HepG2 (cell line): ENCODE measurements around the gene BAHCC1. TPM values are rescaled to one million over a fixed set of nuclear protein-coding genes. Genes with fewer than 3 reads are reported as not detected.
A peak's percentile ranks its signal among the peaks of the same experiment; 100 is the strongest.

ENCODE experiments used
- AGO2 ChIP-seq: fragments of 200-400 bp; formaldehyde crosslinking; optimal IDR thresholded peaks from 2 replicates; pipeline ENCODE3; 2017; ENCODE audit warnings: mild to moderate bottlenecking, low read depth, low read length, moderate library complexity
- FOXK2 ChIP-seq: fragments of 450-650 bp; IDR thresholded peaks from 2 replicates; pipeline ENCODE4 v1.6.1; 2016
- MAFG ChIP-seq: sonication (generic); formaldehyde crosslinking; IDR thresholded peaks from 2 replicates; pipeline ENCODE4 v1.5.1; 2020; ENCODE audit warnings: mild to moderate bottlenecking, missing genetic modification reagents
- PAF1 ChIP-seq: IDR thresholded peaks from 2 replicates; pipeline ENCODE4 v1.6.1; 2016; ENCODE audit warnings: missing genetic modification reagents, missing compliant biosample characterization
- PAX8 ChIP-seq: sonication (generic); formaldehyde crosslinking; IDR thresholded peaks from 2 replicates; pipeline ENCODE4 v1.8.0; 2022; ENCODE audit warnings: mild to moderate bottlenecking, missing genetic modification reagents, borderline replicate concordance
- SRSF4 ChIP-seq: fragments of 200-400 bp; formaldehyde crosslinking; IDR thresholded peaks from one replicate; pipeline ENCODE4 v1.6.1; 2018; ENCODE audit warnings: mild to moderate bottlenecking, low read depth, low read length, moderate library complexity; ENCODE audit not compliant: poor library complexity, severe bottlenecking
- YY1 ChIP-seq: IDR thresholded peaks from 2 replicates; pipeline ENCODE4 v1.6.1; 2011; ENCODE audit warnings: low read length, low read depth, moderate library complexity, mild to moderate bottlenecking; ENCODE audit not compliant: insufficient read depth, insufficient replicate concordance
- ZFY ChIP-seq: sonication (generic); formaldehyde crosslinking; IDR thresholded peaks from 2 replicates; pipeline ENCODE4 v1.4.0; 2020; ENCODE audit warnings: missing genetic modification reagents
- ZNF274 ChIP-seq: sonication (generic); formaldehyde crosslinking; IDR thresholded peaks from 2 replicates; pipeline ENCODE4 v1.5.1; 2020; ENCODE audit warnings: mild to moderate bottlenecking, missing genetic modification reagents
- ZNF766 ChIP-seq: sonication (generic); formaldehyde crosslinking; IDR thresholded peaks from 2 replicates; pipeline ENCODE4 v1.5.0; 2020; ENCODE audit warnings: missing genetic modification reagents, borderline replicate concordance
- polyA plus RNA-seq, 8 experiments: library from polyadenylated mRNA; depleted of rRNA in 3 of 8; stranded (reverse) in 7 of 8; unstranded in 1 of 8; fragments of >200 nt; fragmentation: Illumina TruSeq in 4 of 8; extraction: Trizol in 4 of 8; gene quantifications; 2 replicates each; pipeline versions ENCODE4 v1.2.1 to v1.2.3, GENCODE V29; 2011 to 2016; ENCODE audit warnings: low read depth in 4 of 8, missing spikeins in 1 of 8, mixed read lengths in 1 of 8; ENCODE audit not compliant: insufficient read depth in 1 of 8
- total RNA-seq, 5 experiments: library from RNA; depleted of rRNA; stranded (reverse); fragments of >200 nt; fragmentation: Illumina TruSeq; extraction: Trizol; gene quantifications; 2 replicates each; pipeline ENCODE4 v1.2.3, GENCODE V29; 2016; ENCODE audit warnings: low read depth in 1 of 5
- TF ChIP-seq, protein P1 (sequence below): sonication (generic); formaldehyde crosslinking; IDR thresholded peaks from 2 replicates; pipeline ENCODE4 v1.4.0; 2020; ENCODE audit warnings: missing genetic modification reagents, borderline replicate concordance
- TF ChIP-seq, protein P2 (sequence below): sonication (generic); formaldehyde crosslinking; IDR thresholded peaks from 2 replicates; pipeline ENCODE4 v1.5.1; 2020; ENCODE audit warnings: missing genetic modification reagents, mild to moderate bottlenecking, borderline replicate concordance
- TF ChIP-seq, protein P3 (sequence below): sonication (generic); formaldehyde crosslinking; IDR thresholded peaks from 2 replicates; pipeline ENCODE4 v1.4.0; 2020; ENCODE audit warnings: missing genetic modification reagents
- TF ChIP-seq, protein P4 (sequence below): sonication (generic); formaldehyde crosslinking; conservative IDR thresholded peaks from 2 replicates; pipeline ENCODE4 v1.5.0; 2020; ENCODE audit warnings: missing genetic modification reagents
- TF ChIP-seq, protein P5 (sequence below): sonication (generic); formaldehyde crosslinking; IDR thresholded peaks from 2 replicates; pipeline ENCODE4 v1.8.1; 2023; ENCODE audit warnings: mild to moderate bottlenecking, missing genetic modification reagents
- TF ChIP-seq, protein P6 (sequence below): sonication (generic); formaldehyde crosslinking; IDR thresholded peaks from 2 replicates; pipeline ENCODE4 v1.8.0; 2022; ENCODE audit warnings: mild to moderate bottlenecking, missing genetic modification reagents, moderate library complexity
- TF ChIP-seq, protein P7 (sequence below): sonication (generic); formaldehyde crosslinking; IDR thresholded peaks from 2 replicates; pipeline ENCODE4 v1.4.0; 2020; ENCODE audit warnings: missing genetic modification reagents

Gene BAHCC1
- total and polyA plus RNA-seq, 2 of the 13 experiments (the other 11 are each of a cell fraction or from before 2014, with no cell fraction given), result 1.4 to 1.7 TPM

DNA sequence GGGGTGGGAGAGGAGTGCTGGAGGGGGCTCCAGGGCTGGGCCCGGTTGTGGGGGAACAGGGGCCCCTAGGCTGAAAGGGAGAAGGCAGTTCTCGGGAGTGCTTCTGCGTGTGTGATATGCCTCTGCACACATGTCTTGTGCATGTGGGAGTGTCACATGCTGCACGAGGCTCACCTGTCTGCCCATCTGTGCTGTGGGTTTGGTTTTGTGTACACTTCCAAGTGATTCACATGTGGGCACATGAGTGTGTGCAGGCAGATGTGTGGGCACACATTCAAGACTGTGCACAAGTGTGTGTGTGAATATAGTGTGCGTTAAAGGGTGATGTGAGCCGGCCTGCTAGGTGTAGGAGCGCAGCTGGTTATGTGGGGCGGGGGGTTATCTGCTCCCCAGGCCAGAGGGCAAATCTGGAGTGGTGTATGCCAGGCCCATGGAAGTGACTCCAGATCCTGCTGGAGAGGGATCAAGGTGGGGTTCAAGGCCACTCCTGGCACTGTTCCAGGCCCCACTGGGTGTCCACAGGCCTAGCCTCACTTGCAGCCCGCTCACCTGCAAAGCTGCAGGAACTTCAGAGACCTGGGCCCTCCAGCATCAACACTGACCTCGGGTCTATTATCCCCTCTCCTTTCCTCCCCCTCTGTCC lies 3.8 kb upstream of the BAHCC1 start (continued):
- TF ChIP-seq, protein P1, sequence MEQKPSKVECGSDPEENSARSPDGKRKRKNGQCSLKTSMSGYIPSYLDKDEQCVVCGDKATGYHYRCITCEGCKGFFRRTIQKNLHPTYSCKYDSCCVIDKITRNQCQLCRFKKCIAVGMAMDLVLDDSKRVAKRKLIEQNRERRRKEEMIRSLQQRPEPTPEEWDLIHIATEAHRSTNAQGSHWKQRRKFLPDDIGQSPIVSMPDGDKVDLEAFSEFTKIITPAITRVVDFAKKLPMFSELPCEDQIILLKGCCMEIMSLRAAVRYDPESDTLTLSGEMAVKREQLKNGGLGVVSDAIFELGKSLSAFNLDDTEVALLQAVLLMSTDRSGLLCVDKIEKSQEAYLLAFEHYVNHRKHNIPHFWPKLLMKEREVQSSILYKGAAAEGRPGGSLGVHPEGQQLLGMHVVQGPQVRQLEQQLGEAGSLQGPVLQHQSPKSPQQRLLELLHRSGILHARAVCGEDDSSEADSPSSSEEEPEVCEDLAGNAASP (CRISPR knock-in tag), result no peak
- TF ChIP-seq, protein P2, sequence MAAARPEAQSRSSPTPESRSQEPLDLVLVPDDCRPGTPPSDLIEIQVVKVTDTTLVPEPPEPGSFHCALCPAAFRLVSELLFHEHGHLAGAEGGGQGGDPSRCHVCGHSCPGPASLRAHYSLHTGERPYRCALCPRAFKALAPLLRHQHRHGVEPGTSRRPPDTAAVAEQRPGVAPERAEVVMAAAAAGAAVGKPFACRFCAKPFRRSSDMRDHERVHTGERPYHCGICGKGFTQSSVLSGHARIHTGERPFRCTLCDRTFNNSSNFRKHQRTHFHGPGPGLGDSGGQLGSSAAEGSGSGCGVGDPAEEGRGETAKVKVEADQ (CRISPR knock-in tag), result 0 out of 2 replicates have a peak, but pooled peaks have one; percentile 41
- TF ChIP-seq ZNF766 (CRISPR knock-in tag) (no peak), ZNF274 (CRISPR knock-in tag) (no peak), AGO2 (peak; percentile 2), PAX8 (CRISPR knock-in tag) (no peak), PAF1 (no peak), YY1 (no peak), MAFG (CRISPR knock-in tag) (no peak), FOXK2 (no peak), ZFY (peak; percentile 7; the same call in 1 of the 2 replicates), SRSF4 (no peak)
- TF ChIP-seq, protein P3, sequence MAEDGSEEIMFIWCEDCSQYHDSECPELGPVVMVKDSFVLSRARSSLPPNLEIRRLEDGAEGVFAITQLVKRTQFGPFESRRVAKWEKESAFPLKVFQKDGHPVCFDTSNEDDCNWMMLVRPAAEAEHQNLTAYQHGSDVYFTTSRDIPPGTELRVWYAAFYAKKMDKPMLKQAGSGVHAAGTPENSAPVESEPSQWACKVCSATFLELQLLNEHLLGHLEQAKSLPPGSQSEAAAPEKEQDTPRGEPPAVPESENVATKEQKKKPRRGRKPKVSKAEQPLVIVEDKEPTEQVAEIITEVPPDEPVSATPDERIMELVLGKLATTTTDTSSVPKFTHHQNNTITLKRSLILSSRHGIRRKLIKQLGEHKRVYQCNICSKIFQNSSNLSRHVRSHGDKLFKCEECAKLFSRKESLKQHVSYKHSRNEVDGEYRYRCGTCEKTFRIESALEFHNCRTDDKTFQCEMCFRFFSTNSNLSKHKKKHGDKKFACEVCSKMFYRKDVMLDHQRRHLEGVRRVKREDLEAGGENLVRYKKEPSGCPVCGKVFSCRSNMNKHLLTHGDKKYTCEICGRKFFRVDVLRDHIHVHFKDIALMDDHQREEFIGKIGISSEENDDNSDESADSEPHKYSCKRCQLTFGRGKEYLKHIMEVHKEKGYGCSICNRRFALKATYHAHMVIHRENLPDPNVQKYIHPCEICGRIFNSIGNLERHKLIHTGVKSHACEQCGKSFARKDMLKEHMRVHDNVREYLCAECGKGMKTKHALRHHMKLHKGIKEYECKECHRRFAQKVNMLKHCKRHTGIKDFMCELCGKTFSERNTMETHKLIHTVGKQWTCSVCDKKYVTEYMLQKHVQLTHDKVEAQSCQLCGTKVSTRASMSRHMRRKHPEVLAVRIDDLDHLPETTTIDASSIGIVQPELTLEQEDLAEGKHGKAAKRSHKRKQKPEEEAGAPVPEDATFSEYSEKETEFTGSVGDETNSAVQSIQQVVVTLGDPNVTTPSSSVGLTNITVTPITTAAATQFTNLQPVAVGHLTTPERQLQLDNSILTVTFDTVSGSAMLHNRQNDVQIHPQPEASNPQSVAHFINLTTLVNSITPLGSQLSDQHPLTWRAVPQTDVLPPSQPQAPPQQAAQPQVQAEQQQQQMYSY (CRISPR knock-in tag), result no peak
- TF ChIP-seq, protein P4, sequence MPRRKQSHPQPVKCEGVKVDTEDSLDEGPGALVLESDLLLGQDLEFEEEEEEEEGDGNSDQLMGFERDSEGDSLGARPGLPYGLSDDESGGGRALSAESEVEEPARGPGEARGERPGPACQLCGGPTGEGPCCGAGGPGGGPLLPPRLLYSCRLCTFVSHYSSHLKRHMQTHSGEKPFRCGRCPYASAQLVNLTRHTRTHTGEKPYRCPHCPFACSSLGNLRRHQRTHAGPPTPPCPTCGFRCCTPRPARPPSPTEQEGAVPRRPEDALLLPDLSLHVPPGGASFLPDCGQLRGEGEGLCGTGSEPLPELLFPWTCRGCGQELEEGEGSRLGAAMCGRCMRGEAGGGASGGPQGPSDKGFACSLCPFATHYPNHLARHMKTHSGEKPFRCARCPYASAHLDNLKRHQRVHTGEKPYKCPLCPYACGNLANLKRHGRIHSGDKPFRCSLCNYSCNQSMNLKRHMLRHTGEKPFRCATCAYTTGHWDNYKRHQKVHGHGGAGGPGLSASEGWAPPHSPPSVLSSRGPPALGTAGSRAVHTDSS (CRISPR knock-in tag), result no peak
- TF ChIP-seq, protein P5, sequence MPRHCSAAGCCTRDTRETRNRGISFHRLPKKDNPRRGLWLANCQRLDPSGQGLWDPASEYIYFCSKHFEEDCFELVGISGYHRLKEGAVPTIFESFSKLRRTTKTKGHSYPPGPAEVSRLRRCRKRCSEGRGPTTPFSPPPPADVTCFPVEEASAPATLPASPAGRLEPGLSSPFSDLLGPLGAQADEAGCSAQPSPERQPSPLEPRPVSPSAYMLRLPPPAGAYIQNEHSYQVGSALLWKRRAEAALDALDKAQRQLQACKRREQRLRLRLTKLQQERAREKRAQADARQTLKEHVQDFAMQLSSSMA (CRISPR knock-in tag), result no peak
- TF ChIP-seq, protein P6, sequence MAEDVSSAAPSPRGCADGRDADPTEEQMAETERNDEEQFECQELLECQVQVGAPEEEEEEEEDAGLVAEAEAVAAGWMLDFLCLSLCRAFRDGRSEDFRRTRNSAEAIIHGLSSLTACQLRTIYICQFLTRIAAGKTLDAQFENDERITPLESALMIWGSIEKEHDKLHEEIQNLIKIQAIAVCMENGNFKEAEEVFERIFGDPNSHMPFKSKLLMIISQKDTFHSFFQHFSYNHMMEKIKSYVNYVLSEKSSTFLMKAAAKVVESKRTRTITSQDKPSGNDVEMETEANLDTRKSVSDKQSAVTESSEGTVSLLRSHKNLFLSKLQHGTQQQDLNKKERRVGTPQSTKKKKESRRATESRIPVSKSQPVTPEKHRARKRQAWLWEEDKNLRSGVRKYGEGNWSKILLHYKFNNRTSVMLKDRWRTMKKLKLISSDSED (CRISPR knock-in tag), result no peak
- TF ChIP-seq, protein P7, sequence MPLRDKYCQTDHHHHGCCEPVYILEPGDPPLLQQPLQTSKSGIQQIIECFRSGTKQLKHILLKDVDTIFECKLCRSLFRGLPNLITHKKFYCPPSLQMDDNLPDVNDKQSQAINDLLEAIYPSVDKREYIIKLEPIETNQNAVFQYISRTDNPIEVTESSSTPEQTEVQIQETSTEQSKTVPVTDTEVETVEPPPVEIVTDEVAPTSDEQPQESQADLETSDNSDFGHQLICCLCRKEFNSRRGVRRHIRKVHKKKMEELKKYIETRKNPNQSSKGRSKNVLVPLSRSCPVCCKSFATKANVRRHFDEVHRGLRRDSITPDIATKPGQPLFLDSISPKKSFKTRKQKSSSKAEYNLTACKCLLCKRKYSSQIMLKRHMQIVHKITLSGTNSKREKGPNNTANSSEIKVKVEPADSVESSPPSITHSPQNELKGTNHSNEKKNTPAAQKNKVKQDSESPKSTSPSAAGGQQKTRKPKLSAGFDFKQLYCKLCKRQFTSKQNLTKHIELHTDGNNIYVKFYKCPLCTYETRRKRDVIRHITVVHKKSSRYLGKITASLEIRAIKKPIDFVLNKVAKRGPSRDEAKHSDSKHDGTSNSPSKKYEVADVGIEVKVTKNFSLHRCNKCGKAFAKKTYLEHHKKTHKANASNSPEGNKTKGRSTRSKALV, result no peak
